ENCODE results near the gene NDUFA7. TPM values are rescaled to one million over a fixed set of nuclear protein-coding genes. Genes with fewer than 3 reads are reported as not detected.

Gene NDUFA7
- total and polyA plus RNA-seq, 2 of the 13 experiments (the other 11 are each of a cell fraction or from before 2014, with no cell fraction given), result 64.5 to 71.5 TPM

DNA sequence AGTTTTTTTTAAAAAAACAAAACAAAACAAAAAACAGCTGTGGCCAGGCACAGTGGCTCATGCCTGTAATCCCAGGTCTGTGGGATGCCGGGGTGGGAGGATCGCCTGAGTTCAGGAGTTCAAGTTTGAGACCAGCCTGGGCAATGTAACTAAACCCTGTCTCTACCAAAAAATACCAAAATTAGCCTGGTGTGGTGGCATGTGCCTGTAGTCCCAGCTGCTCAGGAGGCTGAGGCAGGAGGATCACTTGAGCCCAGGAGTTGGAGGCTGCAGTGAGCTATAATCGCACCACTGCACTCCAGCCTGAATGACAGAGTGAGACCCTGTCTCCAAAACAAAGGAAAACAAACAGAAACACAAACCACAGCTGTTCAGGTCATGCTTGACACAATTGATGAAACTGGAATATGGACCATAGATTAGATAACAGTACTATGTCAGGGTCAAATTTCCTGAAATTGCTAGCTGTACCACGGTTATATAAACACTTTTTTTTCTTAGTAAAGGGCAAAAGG lies 35.9 kb upstream of the NDUFA7 start:
- peak; percentile 42 for FAIRE-seq
- Histone ChIP-seq H3K27ac (ENCODE audit: extremely low read length, insufficient read depth, low read length) (peak overlapping the region; percentile 67), H3K9ac (ENCODE audit: insufficient read depth, low read depth, low read length) (no peak overlapping the region), H3K79me2 (ENCODE audit: insufficient read depth, low read length) (no peaks in the 10 kb centered on the region), H2AFZ (ENCODE audit: low read length) (no peak overlapping the region), H3K4me3 (replicated peaks in 1 of 3; ENCODE audit: insufficient read depth in 1 of 3, low read depth in 2 of 3, low read length in 3 of 3) (no peak overlapping the region), H3K4me1 (ENCODE audit: insufficient read depth, low read length) (peaks cover 80% of the 10 kb centered on the region), H4K20me1 (ENCODE audit: insufficient read depth, low read length) (no peaks in the 10 kb centered on the region), H3K4me2 (ENCODE audit: low read depth, low read length) (0 out of 2 replicates have a peak overlapping the region, but pooled peaks have one; percentile 1), H3K9me3 (ENCODE audit: low read length) (no peaks in the 10 kb centered on the region), H3K36me3 (replicated peaks in 1 of 2; ENCODE audit: control insufficient read depth in 1 of 2, insufficient read depth in 2 of 2, low read length in 2 of 2) (no peaks in the 10 kb centered on the region), H3K27me3 (ENCODE audit: control insufficient read depth in 1 of 2, insufficient read depth in 2 of 2, low read length in 2 of 2) (no peaks in the 10 kb centered on the region)
- ChIA-PET POLR2A (interaction anchor here (1.0 to 2.6 kb wide), 5 partner anchors 16 to 36 kb away, joined by 3 to 10 read pairs (median 8); partner anchors contain the start of genes NDUFA7, RAB11B and RPS28), CTCF (ENCODE audit: low intra/inter-chr PET ratio, low total read pairs) (no interaction called here)
- no TSS peak for BruUV-seq (replicated peaks)
- ATAC-seq, result peak; percentile 61
- in situ Hi-C loops (cut with HindIII; ENCODE audit: extremely low pct_ligation_motif_present, low pct_unique_long_range_greater_than_20kb) (no loop called here), intact Hi-C loops (cut with micrococcal nuclease; ENCODE audit: unreplicated experiment) (loop anchor here (10.0 kb wide), 1 partner anchor 88 kb away; the partner anchor contains the start of gene HNRNPM)
- peak; percentile 93 for DNase-seq (ENCODE audit: low spot score)
- WGBS (ENCODE audit: low lambda C conversion rate), result 8% methylated on average over 4 of the region's 4 CpGs
- TF ChIP-seq KDM5B (CRISPR knock-in tag; IDR thresholded peaks at IDR 0.05; ENCODE audit: borderline replicate concordance), result no peak
- TF ChIP-seq ZNF772 (CRISPR knock-in tag; IDR thresholded peaks at IDR 0.05), result peak; percentile 84
- no peak for TF ChIP-seq SIN3A (IDR thresholded peaks at IDR 0.05; ENCODE audit: borderline replicate concordance, low read depth, low read length)
- 0 out of 2 replicates have a peak, but pooled peaks have one; percentile 41 for TF ChIP-seq ZNF564 (CRISPR knock-in tag; IDR thresholded peaks at IDR 0.05)
- TF ChIP-seq CCDC6 (CRISPR knock-in tag; IDR thresholded peaks at IDR 0.05), result no peak
- TF ChIP-seq, protein P1, sequence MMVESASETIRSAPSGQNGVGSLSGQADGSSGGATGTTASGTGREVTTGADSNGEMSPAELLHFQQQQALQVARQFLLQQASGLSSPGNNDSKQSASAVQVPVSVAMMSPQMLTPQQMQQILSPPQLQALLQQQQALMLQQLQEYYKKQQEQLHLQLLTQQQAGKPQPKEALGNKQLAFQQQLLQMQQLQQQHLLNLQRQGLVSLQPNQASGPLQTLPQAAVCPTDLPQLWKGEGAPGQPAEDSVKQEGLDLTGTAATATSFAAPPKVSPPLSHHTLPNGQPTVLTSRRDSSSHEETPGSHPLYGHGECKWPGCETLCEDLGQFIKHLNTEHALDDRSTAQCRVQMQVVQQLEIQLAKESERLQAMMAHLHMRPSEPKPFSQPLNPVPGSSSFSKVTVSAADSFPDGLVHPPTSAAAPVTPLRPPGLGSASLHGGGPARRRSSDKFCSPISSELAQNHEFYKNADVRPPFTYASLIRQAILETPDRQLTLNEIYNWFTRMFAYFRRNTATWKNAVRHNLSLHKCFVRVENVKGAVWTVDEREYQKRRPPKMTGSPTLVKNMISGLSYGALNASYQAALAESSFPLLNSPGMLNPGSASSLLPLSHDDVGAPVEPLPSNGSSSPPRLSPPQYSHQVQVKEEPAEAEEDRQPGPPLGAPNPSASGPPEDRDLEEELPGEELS (CRISPR knock-in tag; IDR thresholded peaks at IDR 0.05), result peak; percentile 98
- TF ChIP-seq, protein P2, sequence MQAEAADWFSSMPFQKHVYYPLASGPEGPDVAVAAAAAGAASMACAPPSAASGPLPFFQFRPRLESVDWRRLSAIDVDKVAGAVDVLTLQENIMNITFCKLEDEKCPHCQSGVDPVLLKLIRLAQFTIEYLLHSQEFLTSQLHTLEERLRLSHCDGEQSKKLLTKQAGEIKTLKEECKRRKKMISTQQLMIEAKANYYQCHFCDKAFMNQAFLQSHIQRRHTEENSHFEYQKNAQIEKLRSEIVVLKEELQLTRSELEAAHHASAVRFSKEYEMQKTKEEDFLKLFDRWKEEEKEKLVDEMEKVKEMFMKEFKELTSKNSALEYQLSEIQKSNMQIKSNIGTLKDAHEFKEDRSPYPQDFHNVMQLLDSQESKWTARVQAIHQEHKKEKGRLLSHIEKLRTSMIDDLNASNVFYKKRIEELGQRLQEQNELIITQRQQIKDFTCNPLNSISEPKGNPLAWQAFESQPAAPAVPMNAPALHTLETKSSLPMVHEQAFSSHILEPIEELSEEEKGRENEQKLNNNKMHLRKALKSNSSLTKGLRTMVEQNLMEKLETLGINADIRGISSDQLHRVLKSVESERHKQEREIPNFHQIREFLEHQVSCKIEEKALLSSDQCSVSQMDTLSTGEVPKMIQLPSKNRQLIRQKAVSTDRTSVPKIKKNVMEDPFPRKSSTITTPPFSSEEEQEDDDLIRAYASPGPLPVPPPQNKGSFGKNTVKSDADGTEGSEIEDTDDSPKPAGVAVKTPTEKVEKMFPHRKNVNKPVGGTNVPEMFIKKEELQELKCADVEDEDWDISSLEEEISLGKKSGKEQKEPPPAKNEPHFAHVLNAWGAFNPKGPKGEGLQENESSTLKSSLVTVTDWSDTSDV (CRISPR knock-in tag; IDR thresholded peaks at IDR 0.05), result no peak
- TF ChIP-seq MED13 (CRISPR knock-in tag; IDR thresholded peaks at IDR 0.05), result 0 out of 2 replicates have a peak, but pooled peaks have one; percentile 30
- peak; percentile 91 for TF ChIP-seq SKI (IDR thresholded peaks at IDR 0.05; ENCODE audit: partially characterized antibody)
- TF ChIP-seq NKX3-1 (CRISPR knock-in tag; IDR thresholded peaks at IDR 0.05), result no peak
- no peak for TF ChIP-seq FOSL1 (CRISPR knock-in tag; IDR thresholded peaks at IDR 0.05; ENCODE audit: borderline replicate concordance)
- peak; percentile 97 for TF ChIP-seq HDAC2 (CRISPR knock-in tag; IDR thresholded peaks at IDR 0.05)
- TF ChIP-seq ZNF207 (IDR thresholded peaks at IDR 0.05; ENCODE audit: borderline replicate concordance), result no peak
- TF ChIP-seq CBX5 (CRISPR knock-in tag; IDR thresholded peaks at IDR 0.05; ENCODE audit: borderline replicate concordance), result peak; percentile 67; the same call in 1 of the 2 replicates
- TF ChIP-seq, protein P3, sequence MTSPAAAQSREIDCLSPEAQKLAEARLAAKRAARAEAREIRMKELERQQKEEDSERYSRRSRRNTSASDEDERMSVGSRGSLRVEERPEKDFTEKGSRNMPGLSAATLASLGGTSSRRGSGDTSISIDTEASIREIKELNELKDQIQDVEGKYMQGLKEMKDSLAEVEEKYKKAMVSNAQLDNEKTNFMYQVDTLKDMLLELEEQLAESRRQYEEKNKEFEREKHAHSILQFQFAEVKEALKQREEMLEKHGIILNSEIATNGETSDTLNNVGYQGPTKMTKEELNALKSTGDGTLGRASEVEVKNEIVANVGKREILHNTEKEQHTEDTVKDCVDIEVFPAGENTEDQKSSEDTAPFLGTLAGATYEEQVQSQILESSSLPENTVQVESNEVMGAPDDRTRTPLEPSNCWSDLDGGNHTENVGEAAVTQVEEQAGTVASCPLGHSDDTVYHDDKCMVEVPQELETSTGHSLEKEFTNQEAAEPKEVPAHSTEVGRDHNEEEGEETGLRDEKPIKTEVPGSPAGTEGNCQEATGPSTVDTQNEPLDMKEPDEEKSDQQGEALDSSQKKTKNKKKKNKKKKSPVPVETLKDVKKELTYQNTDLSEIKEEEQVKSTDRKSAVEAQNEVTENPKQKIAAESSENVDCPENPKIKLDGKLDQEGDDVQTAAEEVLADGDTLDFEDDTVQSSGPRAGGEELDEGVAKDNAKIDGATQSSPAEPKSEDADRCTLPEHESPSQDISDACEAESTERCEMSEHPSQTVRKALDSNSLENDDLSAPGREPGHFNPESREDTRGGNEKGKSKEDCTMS (CRISPR knock-in tag; conservative IDR thresholded peaks at IDR 0.05), result no peak
- no peak for TF ChIP-seq ZSCAN12 (CRISPR knock-in tag; IDR thresholded peaks at IDR 0.05)
- 0 out of 2 replicates have a peak, but pooled peaks have one; percentile 62 for TF ChIP-seq RORA (CRISPR knock-in tag; IDR thresholded peaks at IDR 0.05)

Measured in HepG2 (cell line).